HG02938 (cell line): ENCODE data around the gene RGPD3.
"Not testable (repeated sequence)": the region's sequence is repeated elsewhere in the genome, so short reads cannot be mapped to it uniquely, and the experiment has no call there.

Source experiments
- ATAC-seq: cut with Tn5 transposase; IDR thresholded peaks from one replicate; pipeline ENCODE4 v1.9.1; 2021; ENCODE audit warnings: mild to moderate bottlenecking, moderate library complexity; ENCODE audit not compliant: unreplicated experiment

RGPD3 gene

GRCh38 chr2:106486551-106487385, 18.6 kb upstream of the RGPD3 start, which contains the start of gene CD8B2:
Gene CD8B2 (plus strand): TSS chr2:106487364. CDS start chr2:106487427, 63 bp downstream.
- not testable (repeated sequence) for ATAC-seq

- ATAC-seq = not testable (repeated sequence)
Observed at GRCh38 chr2:106479563-106479962, 11.3 kb upstream of the RGPD3 start.

- not testable (repeated sequence) for ATAC-seq
Observed at GRCh38 chr2:106477647-106478046, 9.4 kb upstream of the RGPD3 start.

- ATAC-seq = not testable (repeated sequence)
Observed at GRCh38 chr2:106470658-106471057, 2.4 kb upstream of the RGPD3 start.

GRCh38 chr2:106467516-106467915, 697 bp downstream of the RGPD3 start:
- ATAC-seq = not testable (repeated sequence)

- ATAC-seq = not testable (repeated sequence)
Observed at GRCh38 chr2:106461882-106462281, 6.3 kb downstream of the RGPD3 start.

GRCh38 chr2:106390680-106391079, 77.5 kb downstream of the RGPD3 start:
- ATAC-seq = not testable (repeated sequence)

GRCh38 chr2:106388814-106389410, 79.3 kb downstream of the RGPD3 start:
- not testable (repeated sequence) for ATAC-seq

- ATAC-seq = not testable (repeated sequence)
Observed at GRCh38 chr2:106384548-106384947, 83.7 kb downstream of the RGPD3 start.

GRCh38 chr2:106381867-106382266, 86.3 kb downstream of the RGPD3 start:
- not testable (repeated sequence) for ATAC-seq

- not testable (repeated sequence) for ATAC-seq
Observed at GRCh38 chr2:106379567-106379966, 88.6 kb downstream of the RGPD3 start.

GRCh38 chr2:106369182-106369581, 99.0 kb downstream of the RGPD3 start:
- ATAC-seq = not testable (repeated sequence)

- ATAC-seq = no peak
Observed at GRCh38 chr2:106366204-106366885, 101.9 kb downstream of the RGPD3 start.

- no peak for ATAC-seq
Observed at GRCh38 chr2:106363791-106364190, 104.4 kb downstream of the RGPD3 start.

- no peak for ATAC-seq
Observed at GRCh38 chr2:106362789-106363188, 105.4 kb downstream of the RGPD3 start.

- no peak for ATAC-seq
Observed at GRCh38 chr2:106359512-106359911, 108.7 kb downstream of the RGPD3 start.

GRCh38 chr2:106358521-106358920, 109.7 kb downstream of the RGPD3 start:
- no peak for ATAC-seq

GRCh38 chr2:106358081-106358480, 110.1 kb downstream of the RGPD3 start:
- peak; percentile 89 for ATAC-seq

GRCh38 chr2:106356291-106356690, 111.9 kb downstream of the RGPD3 start:
- ATAC-seq = no peak

- no peak for ATAC-seq
Observed at GRCh38 chr2:106353676-106354075, 114.5 kb downstream of the RGPD3 start.

GRCh38 chr2:106350980-106351379, 117.2 kb downstream of the RGPD3 start:
- no peak for ATAC-seq
